HEK293 (cell line): ENCODE results near the gene UBL4A.

Experiments
- KLF10 ChIP-seq: fragments of 450-650 bp; IDR thresholded peaks from 2 replicates; pipeline ENCODE4 v1.5.1; 2018; ENCODE audit warnings: missing biosample characterization, mild to moderate bottlenecking, missing genetic modification characterization
- PRDM1 ChIP-seq: fragments of 450-650 bp; formaldehyde crosslinking; IDR thresholded peaks from 2 replicates; pipeline ENCODE4; 2016; ENCODE audit warnings: missing biosample characterization, missing genetic modification characterization
- RBAK ChIP-seq: fragments of 450-650 bp; formaldehyde crosslinking; IDR thresholded peaks from 2 replicates; pipeline ENCODE4 v1.5.1; 2016; ENCODE audit warnings: missing biosample characterization, missing genetic modification characterization
- SCRT2 ChIP-seq: fragments of 450-650 bp; formaldehyde crosslinking; IDR thresholded peaks from 2 replicates; pipeline ENCODE4 v1.5.1; 2016; ENCODE audit warnings: missing biosample characterization, missing genetic modification characterization
- ZBTB7A ChIP-seq: fragments of 450-650 bp; formaldehyde crosslinking; IDR thresholded peaks from 2 replicates; pipeline ENCODE4 v1.5.1; 2016; ENCODE audit warnings: low read depth, missing biosample characterization, missing genetic modification characterization
- ZNF214 ChIP-seq: fragments of 450-650 bp; formaldehyde crosslinking; IDR thresholded peaks from 2 replicates; pipeline ENCODE4 v1.5.1; 2017; ENCODE audit warnings: missing biosample characterization, mild to moderate bottlenecking, missing genetic modification characterization, borderline replicate concordance
- ZNF391 ChIP-seq: fragments of 450-650 bp; formaldehyde crosslinking; IDR thresholded peaks from 2 replicates; pipeline ENCODE4 v1.5.1; 2016; ENCODE audit warnings: low read depth, missing biosample characterization, missing genetic modification characterization, borderline replicate concordance
- ZNF571 ChIP-seq: fragments of 450-650 bp; formaldehyde crosslinking; IDR thresholded peaks from 2 replicates; pipeline ENCODE4 v1.5.0; 2017; ENCODE audit warnings: missing biosample characterization, missing genetic modification characterization
- ZNF610 ChIP-seq: fragments of 450-650 bp; formaldehyde crosslinking; IDR thresholded peaks from 2 replicates; pipeline ENCODE4 v1.5.1; 2016; ENCODE audit warnings: missing biosample characterization, missing genetic modification characterization, borderline replicate concordance
- ZSCAN30 ChIP-seq: fragments of 450-650 bp; IDR thresholded peaks from 2 replicates; pipeline ENCODE4 v1.5.1; 2018; ENCODE audit warnings: missing biosample characterization, mild to moderate bottlenecking, missing genetic modification characterization, moderate library complexity
- TF ChIP-seq, protein P1 (sequence below): fragments of 450-650 bp; formaldehyde crosslinking; IDR thresholded peaks from 2 replicates; pipeline ENCODE4 v1.5.1; 2017; ENCODE audit warnings: missing biosample characterization, missing genetic modification characterization
- TF ChIP-seq, protein P2 (sequence below): fragments of 450-650 bp; formaldehyde crosslinking; IDR thresholded peaks from 2 replicates; pipeline ENCODE4 v1.5.0; 2017; ENCODE audit warnings: missing biosample characterization, missing genetic modification characterization, borderline replicate concordance
- TF ChIP-seq, protein P3 (sequence below): fragments of 450-650 bp; formaldehyde crosslinking; IDR thresholded peaks from 2 replicates; pipeline ENCODE4 v1.5.1; 2016; ENCODE audit warnings: missing biosample characterization, missing genetic modification characterization
- TF ChIP-seq, protein P4 (sequence below): IDR thresholded peaks from 2 replicates; pipeline ENCODE4 v1.6.1; 2011; ENCODE audit warnings: mild to moderate bottlenecking, low read depth, low read length, borderline replicate concordance
- TF ChIP-seq, protein P5 (sequence below): fragments of 450-650 bp; formaldehyde crosslinking; IDR thresholded peaks from 2 replicates; pipeline ENCODE4 v1.5.1; 2016; ENCODE audit warnings: missing biosample characterization, missing genetic modification characterization
- TF ChIP-seq, protein P6 (sequence below): fragments of 450-650 bp; formaldehyde crosslinking; IDR thresholded peaks from 2 replicates; pipeline ENCODE4 v1.5.1; 2016; ENCODE audit warnings: missing biosample characterization, missing genetic modification characterization
- TF ChIP-seq, protein P7 (sequence below): sonication (generic); formaldehyde crosslinking; IDR thresholded peaks from 2 replicates; pipeline ENCODE4 v1.8.1; 2022; ENCODE audit warnings: mild to moderate bottlenecking, moderate library complexity, missing genetic modification reagents
- TF ChIP-seq, protein P8 (sequence below): fragments of 450-650 bp; formaldehyde crosslinking; IDR thresholded peaks from 2 replicates; pipeline ENCODE4 v1.5.1; 2016; ENCODE audit warnings: missing biosample characterization, missing genetic modification characterization

The UBL4A gene

DNA sequence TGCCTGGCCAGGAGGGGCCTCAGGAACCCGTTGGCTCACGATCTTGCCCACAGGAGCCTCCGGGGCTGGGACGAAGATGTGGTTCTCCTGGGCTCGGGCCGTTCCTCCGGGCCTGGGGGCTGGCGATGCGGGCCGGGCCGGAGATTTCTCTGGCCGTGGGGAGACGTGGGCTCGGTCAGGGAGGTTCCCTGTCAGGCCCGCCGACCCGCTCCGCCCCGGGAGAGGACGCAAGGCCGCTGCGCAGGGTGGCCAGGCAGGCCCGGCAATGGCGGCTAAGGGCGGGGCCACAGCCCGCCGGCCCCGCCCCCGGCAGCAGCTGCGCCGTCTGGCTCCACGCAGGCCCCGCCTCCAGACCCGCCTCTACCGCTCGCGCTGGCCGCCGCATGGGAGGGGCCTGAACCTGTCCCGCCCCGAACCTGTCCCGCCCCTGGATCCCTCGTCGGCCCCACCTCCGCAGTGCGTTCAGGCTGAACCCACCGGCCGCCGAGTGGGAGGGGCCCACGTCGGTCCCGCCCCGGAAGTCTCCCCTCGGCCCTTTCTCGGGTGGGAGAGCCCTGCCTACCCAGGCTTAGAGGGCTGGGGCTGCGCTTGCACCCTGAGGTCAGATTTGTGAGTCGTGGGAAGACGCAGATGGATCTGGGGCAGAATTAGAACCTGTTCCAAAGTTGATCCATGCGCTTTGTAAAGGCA lies 29.7 kb upstream of the UBL4A start, which contains the start of gene FAM3A (continued):
- TF ChIP-seq ZNF571 (tag by site-specific recombination) (no peak), ZSCAN30 (tag by site-specific recombination) (peak; percentile 74), ZBTB7A (tag by site-specific recombination) (no peak), ZNF391 (tag by site-specific recombination) (no peak), PRDM1 (tag by site-specific recombination) (no peak), KLF10 (tag by site-specific recombination) (peak; percentile 67; the same call in 1 of the 2 replicates), SCRT2 (tag by site-specific recombination) (no peak), ZNF610 (tag by site-specific recombination) (no peak), RBAK (tag by site-specific recombination) (no peak), ZNF214 (no peak)
- TF ChIP-seq, protein P1, sequence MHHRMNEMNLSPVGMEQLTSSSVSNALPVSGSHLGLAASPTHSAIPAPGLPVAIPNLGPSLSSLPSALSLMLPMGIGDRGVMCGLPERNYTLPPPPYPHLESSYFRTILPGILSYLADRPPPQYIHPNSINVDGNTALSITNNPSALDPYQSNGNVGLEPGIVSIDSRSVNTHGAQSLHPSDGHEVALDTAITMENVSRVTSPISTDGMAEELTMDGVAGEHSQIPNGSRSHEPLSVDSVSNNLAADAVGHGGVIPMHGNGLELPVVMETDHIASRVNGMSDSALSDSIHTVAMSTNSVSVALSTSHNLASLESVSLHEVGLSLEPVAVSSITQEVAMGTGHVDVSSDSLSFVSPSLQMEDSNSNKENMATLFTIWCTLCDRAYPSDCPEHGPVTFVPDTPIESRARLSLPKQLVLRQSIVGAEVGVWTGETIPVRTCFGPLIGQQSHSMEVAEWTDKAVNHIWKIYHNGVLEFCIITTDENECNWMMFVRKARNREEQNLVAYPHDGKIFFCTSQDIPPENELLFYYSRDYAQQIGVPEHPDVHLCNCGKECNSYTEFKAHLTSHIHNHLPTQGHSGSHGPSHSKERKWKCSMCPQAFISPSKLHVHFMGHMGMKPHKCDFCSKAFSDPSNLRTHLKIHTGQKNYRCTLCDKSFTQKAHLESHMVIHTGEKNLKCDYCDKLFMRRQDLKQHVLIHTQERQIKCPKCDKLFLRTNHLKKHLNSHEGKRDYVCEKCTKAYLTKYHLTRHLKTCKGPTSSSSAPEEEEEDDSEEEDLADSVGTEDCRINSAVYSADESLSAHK (tag by site-specific recombination): 0 out of 2 replicates have a peak, but pooled peaks have one; percentile 15
- TF ChIP-seq, protein P2, sequence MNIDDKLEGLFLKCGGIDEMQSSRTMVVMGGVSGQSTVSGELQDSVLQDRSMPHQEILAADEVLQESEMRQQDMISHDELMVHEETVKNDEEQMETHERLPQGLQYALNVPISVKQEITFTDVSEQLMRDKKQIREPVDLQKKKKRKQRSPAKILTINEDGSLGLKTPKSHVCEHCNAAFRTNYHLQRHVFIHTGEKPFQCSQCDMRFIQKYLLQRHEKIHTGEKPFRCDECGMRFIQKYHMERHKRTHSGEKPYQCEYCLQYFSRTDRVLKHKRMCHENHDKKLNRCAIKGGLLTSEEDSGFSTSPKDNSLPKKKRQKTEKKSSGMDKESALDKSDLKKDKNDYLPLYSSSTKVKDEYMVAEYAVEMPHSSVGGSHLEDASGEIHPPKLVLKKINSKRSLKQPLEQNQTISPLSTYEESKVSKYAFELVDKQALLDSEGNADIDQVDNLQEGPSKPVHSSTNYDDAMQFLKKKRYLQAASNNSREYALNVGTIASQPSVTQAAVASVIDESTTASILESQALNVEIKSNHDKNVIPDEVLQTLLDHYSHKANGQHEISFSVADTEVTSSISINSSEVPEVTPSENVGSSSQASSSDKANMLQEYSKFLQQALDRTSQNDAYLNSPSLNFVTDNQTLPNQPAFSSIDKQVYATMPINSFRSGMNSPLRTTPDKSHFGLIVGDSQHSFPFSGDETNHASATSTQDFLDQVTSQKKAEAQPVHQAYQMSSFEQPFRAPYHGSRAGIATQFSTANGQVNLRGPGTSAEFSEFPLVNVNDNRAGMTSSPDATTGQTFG (tag by site-specific recombination): no peak
- TF ChIP-seq, protein P3, sequence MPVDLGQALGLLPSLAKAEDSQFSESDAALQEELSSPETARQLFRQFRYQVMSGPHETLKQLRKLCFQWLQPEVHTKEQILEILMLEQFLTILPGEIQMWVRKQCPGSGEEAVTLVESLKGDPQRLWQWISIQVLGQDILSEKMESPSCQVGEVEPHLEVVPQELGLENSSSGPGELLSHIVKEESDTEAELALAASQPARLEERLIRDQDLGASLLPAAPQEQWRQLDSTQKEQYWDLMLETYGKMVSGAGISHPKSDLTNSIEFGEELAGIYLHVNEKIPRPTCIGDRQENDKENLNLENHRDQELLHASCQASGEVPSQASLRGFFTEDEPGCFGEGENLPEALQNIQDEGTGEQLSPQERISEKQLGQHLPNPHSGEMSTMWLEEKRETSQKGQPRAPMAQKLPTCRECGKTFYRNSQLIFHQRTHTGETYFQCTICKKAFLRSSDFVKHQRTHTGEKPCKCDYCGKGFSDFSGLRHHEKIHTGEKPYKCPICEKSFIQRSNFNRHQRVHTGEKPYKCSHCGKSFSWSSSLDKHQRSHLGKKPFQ (tag by site-specific recombination): no peak
- TF ChIP-seq, protein P4, sequence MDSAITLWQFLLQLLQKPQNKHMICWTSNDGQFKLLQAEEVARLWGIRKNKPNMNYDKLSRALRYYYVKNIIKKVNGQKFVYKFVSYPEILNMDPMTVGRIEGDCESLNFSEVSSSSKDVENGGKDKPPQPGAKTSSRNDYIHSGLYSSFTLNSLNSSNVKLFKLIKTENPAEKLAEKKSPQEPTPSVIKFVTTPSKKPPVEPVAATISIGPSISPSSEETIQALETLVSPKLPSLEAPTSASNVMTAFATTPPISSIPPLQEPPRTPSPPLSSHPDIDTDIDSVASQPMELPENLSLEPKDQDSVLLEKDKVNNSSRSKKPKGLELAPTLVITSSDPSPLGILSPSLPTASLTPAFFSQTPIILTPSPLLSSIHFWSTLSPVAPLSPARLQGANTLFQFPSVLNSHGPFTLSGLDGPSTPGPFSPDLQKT: peak; percentile 45; the same call in 1 of the 2 replicates
- TF ChIP-seq, protein P5, sequence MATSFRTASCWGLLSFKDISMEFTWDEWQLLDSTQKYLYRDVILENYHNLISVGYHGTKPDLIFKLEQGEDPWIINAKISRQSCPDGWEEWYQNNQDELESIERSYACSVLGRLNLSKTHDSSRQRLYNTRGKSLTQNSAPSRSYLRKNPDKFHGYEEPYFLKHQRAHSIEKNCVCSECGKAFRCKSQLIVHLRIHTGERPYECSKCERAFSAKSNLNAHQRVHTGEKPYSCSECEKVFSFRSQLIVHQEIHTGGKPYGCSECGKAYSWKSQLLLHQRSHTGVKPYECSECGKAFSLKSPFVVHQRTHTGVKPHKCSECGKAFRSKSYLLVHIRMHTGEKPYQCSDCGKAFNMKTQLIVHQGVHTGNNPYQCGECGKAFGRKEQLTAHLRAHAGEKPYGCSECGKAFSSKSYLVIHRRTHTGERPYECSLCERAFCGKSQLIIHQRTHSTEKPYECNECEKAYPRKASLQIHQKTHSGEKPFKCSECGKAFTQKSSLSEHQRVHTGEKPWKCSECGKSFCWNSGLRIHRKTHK (tag by site-specific recombination): no peak
- TF ChIP-seq, protein P6, sequence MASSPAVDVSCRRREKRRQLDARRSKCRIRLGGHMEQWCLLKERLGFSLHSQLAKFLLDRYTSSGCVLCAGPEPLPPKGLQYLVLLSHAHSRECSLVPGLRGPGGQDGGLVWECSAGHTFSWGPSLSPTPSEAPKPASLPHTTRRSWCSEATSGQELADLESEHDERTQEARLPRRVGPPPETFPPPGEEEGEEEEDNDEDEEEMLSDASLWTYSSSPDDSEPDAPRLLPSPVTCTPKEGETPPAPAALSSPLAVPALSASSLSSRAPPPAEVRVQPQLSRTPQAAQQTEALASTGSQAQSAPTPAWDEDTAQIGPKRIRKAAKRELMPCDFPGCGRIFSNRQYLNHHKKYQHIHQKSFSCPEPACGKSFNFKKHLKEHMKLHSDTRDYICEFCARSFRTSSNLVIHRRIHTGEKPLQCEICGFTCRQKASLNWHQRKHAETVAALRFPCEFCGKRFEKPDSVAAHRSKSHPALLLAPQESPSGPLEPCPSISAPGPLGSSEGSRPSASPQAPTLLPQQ (tag by site-specific recombination): no peak
- TF ChIP-seq, protein P7, sequence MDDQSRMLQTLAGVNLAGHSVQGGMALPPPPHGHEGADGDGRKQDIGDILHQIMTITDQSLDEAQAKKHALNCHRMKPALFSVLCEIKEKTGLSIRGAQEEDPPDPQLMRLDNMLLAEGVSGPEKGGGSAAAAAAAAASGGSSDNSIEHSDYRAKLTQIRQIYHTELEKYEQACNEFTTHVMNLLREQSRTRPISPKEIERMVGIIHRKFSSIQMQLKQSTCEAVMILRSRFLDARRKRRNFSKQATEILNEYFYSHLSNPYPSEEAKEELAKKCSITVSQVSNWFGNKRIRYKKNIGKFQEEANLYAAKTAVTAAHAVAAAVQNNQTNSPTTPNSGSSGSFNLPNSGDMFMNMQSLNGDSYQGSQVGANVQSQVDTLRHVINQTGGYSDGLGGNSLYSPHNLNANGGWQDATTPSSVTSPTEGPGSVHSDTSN (CRISPR knock-in tag): peak; percentile 68; the same call in 1 of the 2 replicates
- TF ChIP-seq, protein P8, sequence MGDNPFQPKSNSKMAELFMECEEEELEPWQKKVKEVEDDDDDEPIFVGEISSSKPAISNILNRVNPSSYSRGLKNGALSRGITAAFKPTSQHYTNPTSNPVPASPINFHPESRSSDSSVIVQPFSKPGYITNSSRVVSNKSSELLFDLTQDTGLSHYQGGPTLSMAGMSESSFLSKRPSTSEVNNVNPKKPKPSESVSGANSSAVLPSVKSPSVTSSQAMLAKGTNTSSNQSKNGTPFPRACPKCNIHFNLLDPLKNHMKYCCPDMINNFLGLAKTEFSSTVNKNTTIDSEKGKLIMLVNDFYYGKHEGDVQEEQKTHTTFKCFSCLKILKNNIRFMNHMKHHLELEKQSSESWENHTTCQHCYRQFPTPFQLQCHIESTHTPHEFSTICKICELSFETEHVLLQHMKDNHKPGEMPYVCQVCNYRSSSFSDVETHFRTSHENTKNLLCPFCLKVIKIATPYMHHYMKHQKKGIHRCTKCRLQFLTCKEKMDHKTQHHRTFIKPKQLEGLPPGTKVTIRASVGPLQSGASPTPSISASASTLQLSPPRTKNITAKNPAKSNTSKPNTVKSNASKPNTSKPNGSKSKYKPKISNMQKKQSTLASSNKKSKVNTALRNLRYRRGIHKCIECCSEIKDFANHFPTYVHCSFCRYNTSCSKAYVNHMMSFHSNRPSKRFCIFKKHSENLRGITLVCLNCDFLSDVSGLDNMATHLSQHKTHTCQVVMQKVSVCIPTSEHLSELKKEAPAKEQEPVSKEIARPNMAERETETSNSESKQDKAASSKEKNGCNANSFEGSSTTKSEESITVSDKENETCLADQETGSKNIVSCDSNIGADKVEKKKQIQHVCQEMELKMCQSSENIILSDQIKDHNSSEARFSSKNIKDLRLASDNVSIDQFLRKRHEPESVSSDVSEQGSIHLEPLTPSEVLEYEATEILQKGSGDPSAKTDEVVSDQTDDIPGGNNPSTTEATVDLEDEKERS: no peak
